Glutamatergic neuron (in vitro differentiated cells): ENCODE measurements around the gene AHSG. TPM values are rescaled to one million over a fixed set of nuclear protein-coding genes. Genes with fewer than 3 reads are reported as not detected.

Experiments used
- DNase-seq: peaks from one replicate; pipeline ENCODE4 v3.0.0; 2022
- H3K27ac Mint-ChIP-seq: one replicate; pipeline ENCODE4 v1.8.0; 2020; ENCODE audit warnings: mild to moderate bottlenecking, mixed read lengths, inconsistent platforms; ENCODE audit not compliant: unreplicated experiment
- H3K27me3 Mint-ChIP-seq: one replicate; pipeline ENCODE4 v1.8.0; 2020; ENCODE audit warnings: mild to moderate bottlenecking, moderate library complexity, mixed read lengths, inconsistent platforms; ENCODE audit not compliant: unreplicated experiment
- H3K36me3 Mint-ChIP-seq: one replicate; pipeline ENCODE4 v1.8.0; 2020; ENCODE audit warnings: mild to moderate bottlenecking, mixed read lengths, inconsistent platforms; ENCODE audit not compliant: unreplicated experiment
- H3K4me1 Mint-ChIP-seq: one replicate; pipeline ENCODE4 v1.8.0; 2020; ENCODE audit warnings: mild to moderate bottlenecking, low read depth, mixed read lengths, inconsistent platforms; ENCODE audit not compliant: unreplicated experiment
- H3K4me3 Mint-ChIP-seq: one replicate; pipeline ENCODE4 v1.8.0; 2020; ENCODE audit warnings: mild to moderate bottlenecking, mixed read lengths, inconsistent platforms; ENCODE audit not compliant: unreplicated experiment
- H3K9me3 Mint-ChIP-seq: one replicate; pipeline ENCODE4 v1.8.0; 2020; ENCODE audit warnings: mild to moderate bottlenecking, moderate library complexity, mixed read lengths, inconsistent platforms; ENCODE audit not compliant: unreplicated experiment
- total RNA-seq: library from RNA; stranded (reverse); fragmentation: NEBNext Ultra II Directional; extraction: Animal tissue kit (Norgen Biotek cat#: 25700); gene quantifications from one replicate; pipeline ENCODE4 v1.2.1, GENCODE V29; 2021; ENCODE audit not compliant: unreplicated experiment
- TF ChIP-seq, protein P1 (sequence below): fragments of 200-600 bp; sonication (generic); IDR thresholded peaks from one replicate; pipeline ENCODE4 v1.5.0; 2021; ENCODE audit not compliant: partially characterized antibody, unreplicated experiment

The AHSG gene
- total RNA-seq, 1 donor from 2014 or later: not detected

DNA sequence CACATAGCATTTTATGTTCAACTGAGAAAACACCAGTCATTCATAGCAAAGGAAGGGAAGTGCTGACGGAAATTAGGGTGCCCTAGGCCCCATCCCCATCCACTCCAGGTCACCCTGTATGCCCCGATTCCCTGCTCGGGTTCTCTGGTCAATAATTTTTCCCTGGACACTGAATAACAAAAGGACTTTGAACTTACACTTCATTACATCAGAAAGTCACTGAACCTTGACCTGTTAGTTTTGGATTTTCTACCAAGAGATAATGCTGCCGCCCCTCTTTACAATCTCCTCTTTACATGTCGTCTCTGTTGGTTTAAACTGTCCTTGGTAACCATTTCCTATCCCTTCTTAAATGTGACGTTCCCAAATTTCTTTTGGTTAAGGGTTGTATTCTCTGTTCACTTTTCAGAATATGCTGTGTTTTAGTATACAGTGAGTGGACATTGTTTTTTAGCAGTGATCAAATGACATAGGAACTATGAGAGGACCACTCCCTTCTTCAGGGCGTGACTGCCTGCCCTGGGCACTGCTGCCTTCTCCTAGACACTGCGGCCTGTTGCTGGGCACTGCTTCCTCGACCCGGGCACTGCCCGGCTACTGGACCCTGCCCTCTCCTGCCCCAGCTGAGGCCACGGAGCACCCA lies 13.6 kb upstream of the AHSG start:
- H3K4me3 Mint-ChIP-seq: no peak overlapping the region
- no peak overlapping the region for H3K27ac Mint-ChIP-seq
- H3K27me3 Mint-ChIP-seq: peaks cover 5% of the 10 kb centered on the region
- TF ChIP-seq, protein P1, sequence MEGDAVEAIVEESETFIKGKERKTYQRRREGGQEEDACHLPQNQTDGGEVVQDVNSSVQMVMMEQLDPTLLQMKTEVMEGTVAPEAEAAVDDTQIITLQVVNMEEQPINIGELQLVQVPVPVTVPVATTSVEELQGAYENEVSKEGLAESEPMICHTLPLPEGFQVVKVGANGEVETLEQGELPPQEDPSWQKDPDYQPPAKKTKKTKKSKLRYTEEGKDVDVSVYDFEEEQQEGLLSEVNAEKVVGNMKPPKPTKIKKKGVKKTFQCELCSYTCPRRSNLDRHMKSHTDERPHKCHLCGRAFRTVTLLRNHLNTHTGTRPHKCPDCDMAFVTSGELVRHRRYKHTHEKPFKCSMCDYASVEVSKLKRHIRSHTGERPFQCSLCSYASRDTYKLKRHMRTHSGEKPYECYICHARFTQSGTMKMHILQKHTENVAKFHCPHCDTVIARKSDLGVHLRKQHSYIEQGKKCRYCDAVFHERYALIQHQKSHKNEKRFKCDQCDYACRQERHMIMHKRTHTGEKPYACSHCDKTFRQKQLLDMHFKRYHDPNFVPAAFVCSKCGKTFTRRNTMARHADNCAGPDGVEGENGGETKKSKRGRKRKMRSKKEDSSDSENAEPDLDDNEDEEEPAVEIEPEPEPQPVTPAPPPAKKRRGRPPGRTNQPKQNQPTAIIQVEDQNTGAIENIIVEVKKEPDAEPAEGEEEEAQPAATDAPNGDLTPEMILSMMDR: no peak
- no peaks in the 10 kb centered on the region for H3K4me1 Mint-ChIP-seq
- H3K9me3 Mint-ChIP-seq: no peaks in the 10 kb centered on the region
- no peaks in the 10 kb centered on the region for H3K36me3 Mint-ChIP-seq
- DNase-seq: no peak

DNA sequence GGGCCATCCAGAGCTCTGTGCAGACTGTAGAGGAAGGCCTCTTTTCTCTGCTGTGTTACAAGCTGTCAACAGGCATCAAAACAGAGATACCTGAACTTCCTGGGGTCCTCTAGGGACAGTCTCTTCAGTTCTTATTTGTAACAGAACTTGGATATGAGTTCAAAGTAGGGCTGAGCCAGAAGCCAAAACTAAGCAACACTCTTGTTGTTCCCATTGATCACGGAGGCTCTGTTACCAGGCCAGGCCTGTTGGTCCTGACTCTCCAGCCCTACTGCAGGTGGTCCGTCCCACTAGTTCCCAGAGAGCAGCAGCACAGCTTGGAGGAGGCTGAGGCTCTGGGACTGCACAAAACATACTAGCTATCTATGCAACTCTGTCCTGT lies 13.1 kb upstream of the AHSG start:
- no peaks in the 10 kb centered on the region for H3K9me3 Mint-ChIP-seq
- H3K4me3 Mint-ChIP-seq: no peak overlapping the region
- H3K27ac Mint-ChIP-seq: no peak overlapping the region
- H3K4me1 Mint-ChIP-seq: no peaks in the 10 kb centered on the region
- DNase-seq: no peak
- H3K36me3 Mint-ChIP-seq: no peaks in the 10 kb centered on the region
- H3K27me3 Mint-ChIP-seq: peaks cover 5% of the 10 kb centered on the region
- TF ChIP-seq, protein P1: no peak

DNA sequence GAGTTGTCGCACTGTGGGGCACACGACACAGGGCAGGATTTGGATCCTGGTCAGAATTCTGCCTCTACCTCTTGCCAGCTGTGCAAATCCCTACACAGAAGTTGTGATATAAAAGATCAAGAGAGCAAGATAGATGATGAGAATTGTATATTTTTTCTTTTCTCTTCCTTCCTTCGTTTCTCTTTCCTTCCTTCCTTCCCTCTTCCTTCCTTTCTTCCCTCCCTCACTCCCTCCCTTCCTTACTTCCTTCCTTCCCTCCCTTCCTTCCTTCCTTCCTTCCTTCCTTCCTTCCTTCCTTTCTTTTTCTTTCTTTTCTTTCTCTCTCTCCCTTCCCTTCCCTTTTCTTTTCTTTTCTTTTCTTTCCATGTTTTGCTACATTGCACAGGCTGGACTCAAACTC lies 12.0 kb upstream of the AHSG start:
- TF ChIP-seq, protein P1: no peak
- Mint-ChIP-seq H3K4me3 (no peak overlapping the region), H3K4me1 (no peaks in the 10 kb centered on the region), H3K27me3 (peaks cover 5% of the 10 kb centered on the region), H3K27ac (no peak overlapping the region), H3K36me3 (no peaks in the 10 kb centered on the region), H3K9me3 (no peaks in the 10 kb centered on the region)
- DNase-seq: no peak

- Mint-ChIP-seq H3K9me3 (no peaks in the 10 kb centered on the region), H3K27ac (no peak overlapping the region), H3K4me3 (no peak overlapping the region), H3K27me3 (peaks cover 5% of the 10 kb centered on the region), H3K4me1 (no peaks in the 10 kb centered on the region), H3K36me3 (no peaks in the 10 kb centered on the region)
- TF ChIP-seq, protein P1: no peak
- no peak for DNase-seq
Observed at GRCh38 chr3:186603159-186603558, 9.7 kb upstream of the AHSG start.

DNA sequence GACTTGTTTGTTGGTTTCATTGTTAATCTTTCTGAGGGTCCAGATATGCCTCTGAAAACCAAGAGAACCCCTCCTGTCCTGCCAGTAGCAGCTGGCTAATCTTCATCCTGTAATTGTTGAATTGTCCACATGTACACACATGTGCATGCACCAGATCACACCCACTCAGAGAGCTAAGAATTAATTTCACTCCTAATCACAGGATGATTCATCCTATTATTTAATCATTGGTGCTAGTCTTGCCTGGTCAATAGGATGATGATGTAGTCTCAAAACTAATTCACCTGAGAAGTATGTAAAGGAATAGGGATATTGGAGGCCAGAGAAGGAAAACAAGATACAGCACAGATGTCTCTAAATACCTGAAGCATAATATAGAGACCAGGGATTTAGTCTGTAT lies 7.8 kb upstream of the AHSG start:
- no peak overlapping the region for H3K27ac Mint-ChIP-seq
- no peaks in the 10 kb centered on the region for H3K4me1 Mint-ChIP-seq
- TF ChIP-seq, protein P1: no peak

More for the DNA sequence above, 7.8 kb upstream of the AHSG start:
- H3K4me3 Mint-ChIP-seq: no peak overlapping the region
- peaks cover 2% of the 10 kb centered on the region for H3K27me3 Mint-ChIP-seq
- no peaks in the 10 kb centered on the region for H3K9me3 Mint-ChIP-seq
- DNase-seq: no peak
- no peaks in the 10 kb centered on the region for H3K36me3 Mint-ChIP-seq
